Non-pigmented ciliary epithelial cell (primary cell): ENCODE results near the gene SCT.

Source experiments
- DNase-seq: peaks from one replicate; pipeline ENCODE4 v3.0.0-alpha.2; 2010; ENCODE audit warnings: low read depth

Gene SCT

GRCh38 chr11:643849-644738, 17.1 kb upstream of the SCT start:
- DNase-seq, result no peak

- no peak for DNase-seq
These were observed 16.4 kb upstream of the SCT start for GRCh38 chr11:643366-643765.

- DNase-seq, result no peak
These were observed 14.9 kb upstream of the SCT start for GRCh38 chr11:641806-642370.

GRCh38 chr11:640021-640706, 13.2 kb upstream of the SCT start:
- DNase-seq, result no peak

- DNase-seq, result no peak
These were observed 12.5 kb upstream of the SCT start for GRCh38 chr11:639332-639955.

- DNase-seq, result no peak
These were observed 11.8 kb upstream of the SCT start for GRCh38 chr11:638631-639331.

GRCh38 chr11:637593-638521, 10.9 kb upstream of the SCT start:
- no peak for DNase-seq

GRCh38 chr11:637333-637592, 10.3 kb upstream of the SCT start:
- DNase-seq, result no peak

- no peak for DNase-seq
These were observed 9.7 kb upstream of the SCT start, which contains the start of gene DRD4 for GRCh38 chr11:636511-637332. Gene DRD4, plus strand, starts transcription at chr11:637269. Its CDS starts 36 bp downstream, at chr11:637305.

GRCh38 chr11:635945-636510, 9.0 kb upstream of the SCT start:
- DNase-seq, result no peak

- DNase-seq, result no peak
These were observed 3.9 kb upstream of the SCT start for GRCh38 chr11:630871-631270.

- no peak for DNase-seq
These were observed 2.2 kb upstream of the SCT start for GRCh38 chr11:629237-629583.

- no peak for DNase-seq
These were observed 1.1 kb upstream of the SCT start for GRCh38 chr11:628056-628455.

- no peak for DNase-seq
These were observed 261 bp upstream of the SCT start for GRCh38 chr11:627308-627576.

GRCh38 chr11:625636-626268, 1.2 kb downstream of the SCT start:
- no peak for DNase-seq

GRCh38 chr11:624705-625635, 2.0 kb downstream of the SCT start, which contains the start of gene CDHR5:
Gene CDHR5, minus strand, starts transcription at chr11:624955. Its CDS starts 53 bp downstream, at chr11:624902.
- no peak for DNase-seq

GRCh38 chr11:623999-624704, 2.8 kb downstream of the SCT start:
- DNase-seq, result no peak

GRCh38 chr11:623349-623869, 3.6 kb downstream of the SCT start:
- no peak for DNase-seq
